A549 (cell line): ENCODE results near the gene ARHGAP26. TPM values are rescaled to one million over a fixed set of nuclear protein-coding genes. Genes with fewer than 3 reads are reported as not detected.

ENCODE experiments used
- ATAC-seq, 2 experiments: fragments of 200-7000 bp in 1 of 2; fragments of >200 bp in 1 of 2; cut with Nextera tagmentation in 1 of 2; cut with Tn5 transposase in 1 of 2; 3 replicates each; pipeline versions ENCODE4 v1.8.0 to v1.9.1; 2018 to 2020; ENCODE audit warnings: mild to moderate bottlenecking in 1 of 2, moderate library complexity in 1 of 2
- CTCF ChIA-PET: fragments of 300-600 bp; sonication (Branson Sonifier 250); formaldehyde crosslinking; extraction: SDS; loops from one replicate; lab custom pipeline; 2021; ENCODE audit warnings: antibody characterized with exemption, inconsistent platforms; lab: Yijun Ruan, JAX
- POLR2A ChIA-PET: fragments of 350-600 bp; formaldehyde crosslinking; extraction: SDS; loops from one replicate; lab custom pipeline; 2021; ENCODE audit warnings: antibody characterized with exemption, inconsistent platforms; lab: Yijun Ruan, JAX
- DNase-seq, 2 experiments: peaks; one replicate each; pipeline versions ENCODE4 v3.0.0 to v3.0.0-alpha.2; 2011 to 2016; ENCODE audit warnings: low read depth in 1 of 2, low spot score in 1 of 2
- FAIRE-seq: peaks from 2 replicates; lab custom pipeline; 2011; peaks lifted over from hg19 to GRCh38; lab: Jason Lieb, UNC
- H3K27ac ChIP-seq, 2 experiments: fragments of >200 bp; sonication (Bioruptor Twin); formaldehyde crosslinking; 3 replicates each; pipeline ENCODE4 v1.5.1; 2016 to 2017
- H3K4me1 ChIP-seq: fragments of >200 bp; sonication (Bioruptor Twin); formaldehyde crosslinking; 3 replicates; pipeline ENCODE4 v1.6.1; 2016
- H3K4me2 ChIP-seq: fragments of >200 bp; sonication (Bioruptor Twin); formaldehyde crosslinking; 3 replicates; pipeline ENCODE4 v1.6.1; 2016
- H3K4me3 ChIP-seq: fragments of >200 bp; sonication (Bioruptor Twin); formaldehyde crosslinking; 3 replicates; pipeline ENCODE4 v1.5.1; 2016
- H3K9me3 ChIP-seq: fragments of >200 bp; sonication (Bioruptor Twin); formaldehyde crosslinking; 3 replicates; pipeline ENCODE4 v1.6.1; 2016
- BCL3 ChIP-seq: fragments of >200 bp; sonication (Bioruptor Twin); formaldehyde crosslinking; IDR thresholded peaks from 3 replicates; pipeline ENCODE4 v1.6.1; 2016
- BHLHE40 ChIP-seq: IDR thresholded peaks from 2 replicates; pipeline ENCODE4 v1.6.1; 2012; ENCODE audit warnings: low read depth, low read length, inconsistent platforms
- CBX2 ChIP-seq: fragments of 200-600 bp; sonication (generic); IDR thresholded peaks from 2 replicates; pipeline ENCODE4 v1.6.1; 2016; ENCODE audit warnings: low read depth, mild to moderate bottlenecking, borderline replicate concordance
- CHD4 ChIP-seq: fragments of 200-600 bp; sonication (generic); IDR thresholded peaks from 2 replicates; pipeline ENCODE4 v1.6.1; 2016; ENCODE audit warnings: antibody characterized with exemption, mild to moderate bottlenecking, borderline replicate concordance
- E2F6 ChIP-seq: IDR thresholded peaks from 2 replicates; pipeline ENCODE4 v1.6.1; 2012; ENCODE audit warnings: low read depth, borderline replicate concordance
- ELK1 ChIP-seq: fragments of 150-350 bp; IDR thresholded peaks from 2 replicates; pipeline ENCODE4 v1.6.1; 2014; ENCODE audit warnings: low read depth, mild to moderate bottlenecking, low read length
- EP300 ChIP-seq, 2 experiments: fragments of >200 bp; sonication (Bioruptor Twin); formaldehyde crosslinking; IDR thresholded peaks; 2 replicates in 1 of 2; 3 replicates in 1 of 2; pipeline ENCODE4 v1.6.1; 2016 to 2017
- ESRRA ChIP-seq: fragments of 150-350 bp; IDR thresholded peaks from 2 replicates; pipeline ENCODE4 v1.6.1; 2014; ENCODE audit warnings: mild to moderate bottlenecking, low read length, borderline replicate concordance
- FOSL2 ChIP-seq, 2 experiments: fragments of 450-650 bp in 1 of 2; fragments of >200 bp in 1 of 2; sonication (Bioruptor Twin) in 1 of 2; formaldehyde crosslinking; IDR thresholded peaks; 2 replicates each; pipeline versions ENCODE4 v1.5.0 to v1.6.1; 2016 to 2020; ENCODE audit warnings: mild to moderate bottlenecking in 1 of 2, moderate library complexity in 1 of 2
- FOXS1 ChIP-seq: fragments of 250-450 bp; sonication (Bioruptor Pico); IDR thresholded peaks from 2 replicates; pipeline ENCODE4 v1.5.0; 2020; ENCODE audit warnings: mild to moderate bottlenecking, moderate library complexity
- HEYL ChIP-seq: fragments of 250-450 bp; sonication (Bioruptor Pico); IDR thresholded peaks from 2 replicates; pipeline ENCODE4 v1.8.0; 2021; ENCODE audit warnings: mild to moderate bottlenecking, moderate library complexity
- HOXA7 ChIP-seq: fragments of 250-450 bp; sonication (Bioruptor Pico); IDR thresholded peaks from 2 replicates; pipeline ENCODE4 v1.5.0; 2020; ENCODE audit warnings: mild to moderate bottlenecking, moderate library complexity
- HOXB5 ChIP-seq: fragments of 250-450 bp; sonication (Bioruptor Pico); IDR thresholded peaks from 2 replicates; pipeline ENCODE4 v1.5.0; 2020; ENCODE audit warnings: mild to moderate bottlenecking, moderate library complexity
- JUNB ChIP-seq: fragments of >200 bp; sonication (Bioruptor Twin); formaldehyde crosslinking; IDR thresholded peaks from 2 replicates; pipeline ENCODE4 v1.6.1; 2016
- MYC ChIP-seq: IDR thresholded peaks from 2 replicates; pipeline ENCODE4 v1.6.1; 2012; ENCODE audit warnings: mild to moderate bottlenecking, inconsistent platforms, low read length, improper control_type of control experiment, borderline replicate concordance
- NR3C1 ChIP-seq: fragments of >200 bp; sonication (Bioruptor Twin); formaldehyde crosslinking; IDR thresholded peaks from 3 replicates; pipeline ENCODE4 v1.6.1; 2017
- PHF8 ChIP-seq: fragments of 200-600 bp; sonication (generic); IDR thresholded peaks from 2 replicates; pipeline ENCODE4 v1.6.1; 2016; ENCODE audit warnings: low read depth, mild to moderate bottlenecking, antibody characterized with exemption, moderate library complexity, borderline replicate concordance
- POLR2A ChIP-seq: IDR thresholded peaks from 2 replicates; pipeline ENCODE4 v1.6.1; 2012; ENCODE audit warnings: mild to moderate bottlenecking, low read length
- POLR2AphosphoS2 ChIP-seq: conservative IDR thresholded peaks from 2 replicates; pipeline ENCODE4 v1.6.1; 2012; ENCODE audit warnings: low read length, improper control_type of control experiment, inconsistent platforms
- RARB ChIP-seq: fragments of 250-450 bp; sonication (Bioruptor Pico); IDR thresholded peaks from 2 replicates; pipeline ENCODE4 v1.8.0; 2021; ENCODE audit warnings: mild to moderate bottlenecking, moderate library complexity
- RFX5 ChIP-seq: fragments of 450-650 bp; IDR thresholded peaks from 2 replicates; pipeline ENCODE4 v1.7.1; 2014; ENCODE audit warnings: antibody characterized with exemption, mild to moderate bottlenecking, moderate library complexity
- RNF2 ChIP-seq: fragments of 200-600 bp; sonication (generic); IDR thresholded peaks from 2 replicates; pipeline ENCODE4 v1.6.1; 2016; ENCODE audit warnings: low read depth, mild to moderate bottlenecking, antibody characterized with exemption, moderate library complexity, borderline replicate concordance
- ZNF302 ChIP-seq: fragments of 250-450 bp; sonication (Bioruptor Pico); IDR thresholded peaks from 2 replicates; pipeline ENCODE4 v1.9.0; 2021; ENCODE audit warnings: inconsistent platforms, mild to moderate bottlenecking, moderate library complexity
- ZSCAN20 ChIP-seq: fragments of 250-450 bp; sonication (Bioruptor Pico); IDR thresholded peaks from 2 replicates; pipeline ENCODE4 v1.8.0; 2022; ENCODE audit warnings: mild to moderate bottlenecking, moderate library complexity
- WGBS: methylation state at CpG from one replicate; pipeline ENCODE4 v1.1.6; 2017; ENCODE audit errors: missing lambda C conversion rate; 5-methylcytosine and 5-hydroxymethylcytosine counted together
- polyA plus RNA-seq, 4 experiments: library from polyadenylated mRNA; depleted of rRNA in 3 of 4; stranded (reverse); fragments of >200 nt; fragmentation: RNase III in 1 of 4; extraction: RNeasy Plus Mini Kit Qiagen cat#74134 plus additional on column Dnase treatment in 1 of 4; gene quantifications; 2 replicates in 3 of 4; 3 replicates in 1 of 4; pipeline ENCODE4 v1.2.3, GENCODE V29; 2011 to 2017
- TF ChIP-seq, protein P1 (sequence below): fragments of 250-450 bp; sonication (Bioruptor Pico); IDR thresholded peaks from 2 replicates; pipeline ENCODE4 v1.5.0; 2020; ENCODE audit warnings: low read depth, mild to moderate bottlenecking, moderate library complexity

The ARHGAP26 gene
- polyA plus RNA-seq, 2 of the 4 experiments (the other 2 are of a cell fraction), result 6.6 to 19.1 TPM

DNA sequence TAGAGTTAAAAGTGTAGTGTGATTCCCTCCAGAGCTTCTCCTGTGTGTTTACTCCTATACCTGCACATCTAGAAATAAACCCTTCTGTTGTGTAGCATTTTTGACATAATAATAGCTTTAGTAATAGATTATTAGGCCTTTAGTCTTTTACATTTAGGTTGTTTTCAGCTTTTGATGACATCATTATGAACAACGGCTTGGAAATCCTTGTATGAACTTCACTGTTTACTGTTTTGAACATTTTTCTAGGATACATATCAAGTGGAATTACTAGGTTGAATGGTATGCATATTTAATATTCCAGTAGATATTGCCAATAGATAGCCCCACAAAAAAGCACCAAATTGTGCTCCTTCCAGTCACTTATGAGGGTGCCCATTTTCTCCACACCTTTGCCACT lies 174.0 kb downstream of the ARHGAP26 start:
- Histone ChIP-seq H3K4me2 (no peak overlapping the region), H3K4me1 (no peaks in the 10 kb centered on the region), H3K27ac (no peak overlapping the region), H3K9me3 (no peaks in the 10 kb centered on the region), H3K4me3 (no peak overlapping the region)
- TF ChIP-seq BHLHE40, result no peak
- 64% methylated on average over 1 of the region's 1 CpG for WGBS
- DNase-seq (no peak), ATAC-seq (no peak), FAIRE-seq (no peak)
- ChIA-PET CTCF (interaction anchor here (1.0 kb wide), 2 partner anchors 14 to 19 kb away, joined by 3 to 5 read pairs; no protein-coding TSS in a partner anchor), POLR2A (no interaction called here)

- 85% methylated on average over 3 of the region's 3 CpGs for WGBS
- no peak overlapping the region for H3K27ac ChIP-seq
- H3K4me3 ChIP-seq, result no peak overlapping the region
- no peak for DNase-seq
- no peak for FAIRE-seq
- CTCF ChIA-PET, result interaction anchor here (0.7 to 2.1 kb wide), 4 partner anchors 13 to 294 kb away, joined by 3 to 7 read pairs (median 4); no protein-coding TSS in a partner anchor
- no peak for ATAC-seq
- no peaks in the 10 kb centered on the region for H3K4me1 ChIP-seq
- H3K4me2 ChIP-seq, result no peak overlapping the region
- no peak for TF ChIP-seq POLR2A
- no peak for TF ChIP-seq NR3C1
- TF ChIP-seq FOSL2 (IDR thresholded peaks at IDR 0.05), result no peak
- TF ChIP-seq FOSL2 (CRISPR knock-in tag; IDR thresholded peaks at IDR 0.05), result no peak
- TF ChIP-seq EP300 (IDR thresholded peaks at IDR 0.05), result no peak
- TF ChIP-seq HOXA7 (CRISPR knock-in tag), result no peak
- no peak for TF ChIP-seq FOXS1 (CRISPR knock-in tag)
- no peak for TF ChIP-seq RFX5
- no peak for TF ChIP-seq ELK1
- no peak for TF ChIP-seq RARB (CRISPR knock-in tag)
- no peak for TF ChIP-seq RNF2
- TF ChIP-seq ZNF302 (CRISPR knock-in tag), result no peak
- TF ChIP-seq BCL3, result no peak
- TF ChIP-seq ESRRA, result no peak
- TF ChIP-seq POLR2AphosphoS2, result no peak
- H3K9me3 ChIP-seq, result no peaks in the 10 kb centered on the region
- POLR2A ChIA-PET, result no interaction called here
Measured at GRCh38 chr5:142945321-142945720, 175.1 kb downstream of the ARHGAP26 start.

- POLR2A ChIA-PET, result no interaction called here
- CTCF ChIA-PET, result interaction anchor here (1.4 to 2.1 kb wide), 3 partner anchors 13 to 24 kb away, joined by 3 to 7 read pairs (median 5); no protein-coding TSS in a partner anchor
- Histone ChIP-seq H3K4me1 (no peaks in the 10 kb centered on the region), H3K27ac (no peak overlapping the region), H3K4me2 (no peak overlapping the region), H3K4me3 (no peak overlapping the region), H3K9me3 (no peaks in the 10 kb centered on the region)
- ATAC-seq, result no peak
- FAIRE-seq, result no peak
- no peak for DNase-seq
- TF ChIP-seq CBX2 (no peak), ZSCAN20 (CRISPR knock-in tag) (no peak), JUNB (no peak), PHF8 (no peak), CHD4 (no peak), BCL3 (no peak), HOXB5 (CRISPR knock-in tag) (no peak), E2F6 (no peak), HEYL (CRISPR knock-in tag) (no peak), RARB (CRISPR knock-in tag) (no peak), MYC (no peak)
- TF ChIP-seq, protein P1, sequence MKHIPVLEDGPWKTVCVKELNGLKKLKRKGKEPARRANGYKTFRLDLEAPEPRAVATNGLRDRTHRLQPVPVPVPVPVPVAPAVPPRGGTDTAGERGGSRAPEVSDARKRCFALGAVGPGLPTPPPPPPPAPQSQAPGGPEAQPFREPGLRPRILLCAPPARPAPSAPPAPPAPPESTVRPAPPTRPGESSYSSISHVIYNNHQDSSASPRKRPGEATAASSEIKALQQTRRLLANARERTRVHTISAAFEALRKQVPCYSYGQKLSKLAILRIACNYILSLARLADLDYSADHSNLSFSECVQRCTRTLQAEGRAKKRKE (CRISPR knock-in tag), result no peak
Measured at GRCh38 chr5:142945845-142946244, 175.7 kb downstream of the ARHGAP26 start.
